ENCODE measurements around the gene IFT81. TPM values are rescaled to one million over a fixed set of nuclear protein-coding genes. Genes with fewer than 3 reads are reported as not detected.
A peak's percentile ranks its signal among the peaks of the same experiment; 100 is the strongest.

IFT81 gene
- total and polyA plus RNA-seq, 2 of the 13 experiments (the other 11 are each of a cell fraction or from before 2014, with no cell fraction given), result 4.2 to 13.0 TPM

- TF ChIP-seq ZNF503 (CRISPR knock-in tag; IDR thresholded peaks at IDR 0.05), result no peak
- TF ChIP-seq FOXA3 (CRISPR knock-in tag; IDR thresholded peaks at IDR 0.05), result no peak
- no peak for TF ChIP-seq RNF219 (CRISPR knock-in tag; IDR thresholded peaks at IDR 0.05)
Measured at GRCh38 chr12:110245369-110245772, 121.2 kb downstream of the IFT81 start (continued).

- H4K20me1 ChIP-seq (ENCODE audit: insufficient read depth, low read length), result no peaks in the 10 kb centered on the region
- no peaks in the 10 kb centered on the region for H3K36me3 ChIP-seq (replicated peaks in 1 of 2; ENCODE audit: control insufficient read depth in 1 of 2, insufficient read depth in 2 of 2, low read length in 2 of 2)
- no peaks in the 10 kb centered on the region for H3K27me3 ChIP-seq (ENCODE audit: control insufficient read depth in 1 of 2, insufficient read depth in 2 of 2, low read length in 2 of 2)
- peaks cover 64% of the 10 kb centered on the region for H3K4me1 ChIP-seq (ENCODE audit: insufficient read depth, low read length)
- H2AFZ ChIP-seq (ENCODE audit: low read length), result no peak overlapping the region
- ChIA-PET POLR2A (interaction anchor here (1.0 to 5.4 kb wide), 14 partner anchors 10 to 204 kb away, joined by 3 to 77 read pairs (median 6); partner anchors contain the start of genes ARPC3 and ATP2A2), CTCF (ENCODE audit: low intra/inter-chr PET ratio, low total read pairs) (no interaction called here)
- H3K4me2 ChIP-seq (ENCODE audit: low read depth, low read length), result peak overlapping the region; percentile 92
- H3K9me3 ChIP-seq (ENCODE audit: low read length), result no peaks in the 10 kb centered on the region
- BruUV-seq (replicated peaks), result no TSS peak
- DNase-seq (ENCODE audit: low spot score) (no peak), FAIRE-seq (no peak), ATAC-seq (no peak; the same call in 2 of the 3 replicates)
- intact Hi-C loops (cut with micrococcal nuclease; ENCODE audit: unreplicated experiment) (loop anchor here (2.0 kb wide), 2 partner anchors 16 to 36 kb away; no protein-coding TSS in a partner anchor), in situ Hi-C loops (cut with HindIII; ENCODE audit: extremely low pct_ligation_motif_present, low pct_unique_long_range_greater_than_20kb) (no loop called here)
- H3K79me2 ChIP-seq (ENCODE audit: insufficient read depth, low read length), result no peaks in the 10 kb centered on the region
- H3K4me3 ChIP-seq (replicated peaks in 1 of 3; ENCODE audit: insufficient read depth in 1 of 3, low read depth in 2 of 3, low read length in 3 of 3), result peak overlapping the region; percentile 49 to 71 (median 52); a peak in 5 of 6 replicates
- peak overlapping the region; percentile 96 for H3K27ac ChIP-seq (ENCODE audit: extremely low read length, insufficient read depth, low read length)
- 34% methylated on average over 4 of the region's 4 CpGs for WGBS (ENCODE audit: low lambda C conversion rate)
- H3K9ac ChIP-seq (ENCODE audit: insufficient read depth, low read depth, low read length), result peak overlapping the region; percentile 71
- TF ChIP-seq ZNF605 (CRISPR knock-in tag; IDR thresholded peaks at IDR 0.05), result peak; percentile 61; the same call in 1 of the 2 replicates
- no peak for TF ChIP-seq PRDM15 (CRISPR knock-in tag; IDR thresholded peaks at IDR 0.05)
- no peak for TF ChIP-seq ZNF350 (CRISPR knock-in tag; IDR thresholded peaks at IDR 0.05; ENCODE audit: borderline replicate concordance, low read depth)
- 0 out of 2 replicates have a peak, but pooled peaks have one; percentile 18 for TF ChIP-seq ZNF362 (CRISPR knock-in tag; IDR thresholded peaks at IDR 0.05; ENCODE audit: borderline replicate concordance)
- TF ChIP-seq TP53 (CRISPR knock-in tag; conservative IDR thresholded peaks at IDR 0.05), result no peak
- TF ChIP-seq HNRNPLL (IDR thresholded peaks at IDR 0.05; ENCODE audit: low read depth, low read length, poor library complexity, severe bottlenecking), result no peak
Measured at GRCh38 chr12:110246636-110247339, 122.6 kb downstream of the IFT81 start.

Measured in HepG2 (cell line).